Adipose tissue (tissue), 3 donors: ENCODE results near the gene MCC. TPM values are rescaled to one million over a fixed set of nuclear protein-coding genes. Genes with fewer than 3 reads are reported as not detected.

ENCODE experiments used
- polyA plus RNA-seq, 3 donors: library from polyadenylated mRNA; stranded (reverse); fragments of 200-250 nt; gene quantifications; one replicate each; pipeline ENCODE4 v1.2.3, GENCODE V29; 2013
- donor health status: healthy with polysubstance abuse.
- donor health status: Bipolar disorder and iron deficiency.
- donor health status: healthy.

Gene MCC
- polyA plus RNA-seq, 3 donors, result 2.2 to 8.0 (median 8.0) TPM

Other genes with a start within 250 kb of the MCC start
- gene TSSK1B, start 53.5 kb downstream of the MCC start, polyA plus RNA-seq, result not detected
- gene YTHDC2, start 25.2 kb upstream of the MCC start, polyA plus RNA-seq, result 1 to 10 TPM; 5.0 to 8.8 (median 7.0) TPM